Mesothelial cell of epicardium (in vitro differentiated cells): ENCODE data around the gene WNT9A. TPM values are rescaled to one million over a fixed set of nuclear protein-coding genes. Genes with fewer than 3 reads are reported as not detected.
"Not testable (repeated sequence)": the region's sequence is repeated elsewhere in the genome, so short reads cannot be mapped to it uniquely, and the experiment has no call there.

Experiments
- DNase-seq, 2 experiments: peaks; one replicate each; pipeline ENCODE4 v3.0.0; 2021; ENCODE audit warnings: low spot score in 2 of 2; ENCODE audit not compliant: unreplicated experiment in 2 of 2
- H3K27ac Mint-ChIP-seq: 2 replicates; pipeline ENCODE4 v1.8.0; 2021; ENCODE audit warnings: mixed read lengths
- H3K27me3 Mint-ChIP-seq: 2 replicates; pipeline ENCODE4 v1.8.0; 2021; ENCODE audit warnings: low read depth, mixed read lengths
- H3K36me3 Mint-ChIP-seq: 2 replicates; pipeline ENCODE4 v1.8.0; 2021; ENCODE audit warnings: mixed read lengths
- H3K4me1 Mint-ChIP-seq: 2 replicates; pipeline ENCODE4 v1.8.0; 2021; ENCODE audit warnings: mixed read lengths
- H3K4me3 Mint-ChIP-seq: 2 replicates; pipeline ENCODE4 v1.8.0; 2021; ENCODE audit warnings: mild to moderate bottlenecking, moderate library complexity, mixed read lengths
- H3K9me3 Mint-ChIP-seq: 2 replicates; pipeline ENCODE4 v1.8.0; 2021; ENCODE audit warnings: mixed read lengths
- total RNA-seq: library from RNA; stranded (reverse); gene quantifications from 3 replicates; pipeline ENCODE4 v1.2.1, GENCODE V29; 2021
- TF ChIP-seq, protein P1 (sequence below): fragments of 200-600 bp; sonication (generic); IDR thresholded peaks from one replicate; pipeline ENCODE4 v1.5.0; 2021; ENCODE audit warnings: antibody characterized with exemption; ENCODE audit not compliant: unreplicated experiment

WNT9A gene
- total RNA-seq, 1 donor from 2014 or later: 3.9 TPM

DNA sequence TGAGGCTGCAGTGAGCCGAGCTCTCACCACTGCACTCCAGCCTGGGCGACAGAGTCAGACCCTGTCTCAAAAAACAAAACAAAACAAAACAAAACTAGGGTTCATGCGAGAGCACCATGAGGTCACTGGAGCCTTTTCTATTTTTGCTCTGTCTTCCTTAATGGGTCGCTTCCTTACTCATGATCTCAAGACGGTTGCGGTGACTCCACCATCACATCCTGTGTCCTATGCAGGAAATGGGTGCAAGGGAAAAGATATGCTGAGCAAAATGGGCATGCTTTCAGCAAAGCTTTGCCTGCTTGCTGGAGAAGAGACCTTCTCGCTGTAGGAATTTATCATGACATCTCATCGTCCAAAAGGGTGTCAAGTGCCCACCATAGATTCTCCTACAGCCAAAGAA lies 36.4 kb downstream of the WNT9A start:
- H3K9me3 Mint-ChIP-seq: no peaks in the 10 kb centered on the region
- DNase-seq: no peak
- H3K4me1 Mint-ChIP-seq: peaks cover 74% of the 10 kb centered on the region
- H3K27me3 Mint-ChIP-seq: no peaks in the 10 kb centered on the region
- TF ChIP-seq, protein P1, sequence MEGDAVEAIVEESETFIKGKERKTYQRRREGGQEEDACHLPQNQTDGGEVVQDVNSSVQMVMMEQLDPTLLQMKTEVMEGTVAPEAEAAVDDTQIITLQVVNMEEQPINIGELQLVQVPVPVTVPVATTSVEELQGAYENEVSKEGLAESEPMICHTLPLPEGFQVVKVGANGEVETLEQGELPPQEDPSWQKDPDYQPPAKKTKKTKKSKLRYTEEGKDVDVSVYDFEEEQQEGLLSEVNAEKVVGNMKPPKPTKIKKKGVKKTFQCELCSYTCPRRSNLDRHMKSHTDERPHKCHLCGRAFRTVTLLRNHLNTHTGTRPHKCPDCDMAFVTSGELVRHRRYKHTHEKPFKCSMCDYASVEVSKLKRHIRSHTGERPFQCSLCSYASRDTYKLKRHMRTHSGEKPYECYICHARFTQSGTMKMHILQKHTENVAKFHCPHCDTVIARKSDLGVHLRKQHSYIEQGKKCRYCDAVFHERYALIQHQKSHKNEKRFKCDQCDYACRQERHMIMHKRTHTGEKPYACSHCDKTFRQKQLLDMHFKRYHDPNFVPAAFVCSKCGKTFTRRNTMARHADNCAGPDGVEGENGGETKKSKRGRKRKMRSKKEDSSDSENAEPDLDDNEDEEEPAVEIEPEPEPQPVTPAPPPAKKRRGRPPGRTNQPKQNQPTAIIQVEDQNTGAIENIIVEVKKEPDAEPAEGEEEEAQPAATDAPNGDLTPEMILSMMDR: no peak
- peak overlapping the region; percentile 25 for H3K27ac Mint-ChIP-seq
- H3K4me3 Mint-ChIP-seq: no peak overlapping the region
- H3K36me3 Mint-ChIP-seq: no peaks in the 10 kb centered on the region

- no peak for DNase-seq
- Mint-ChIP-seq H3K4me1 (peaks cover 66% of the 10 kb centered on the region), H3K9me3 (no peaks in the 10 kb centered on the region), H3K36me3 (no peaks in the 10 kb centered on the region), H3K27ac (peak overlapping the region; percentile 97), H3K27me3 (no peaks in the 10 kb centered on the region), H3K4me3 (peak overlapping the region; percentile 15)
- TF ChIP-seq, protein P1: no peak
Measured at GRCh38 chr1:227910511-227911153, 37.1 kb downstream of the WNT9A start.

- not testable (repeated sequence) for DNase-seq, H3K4me3 Mint-ChIP-seq, H3K27me3 Mint-ChIP-seq, H3K36me3 Mint-ChIP-seq, H3K9me3 Mint-ChIP-seq
- Mint-ChIP-seq H3K4me1 (peaks cover 59% of the 10 kb centered on the region), H3K27ac (peak overlapping the region; percentile 97)
Measured at GRCh38 chr1:227909923-227910328, 37.8 kb downstream of the WNT9A start.

DNA sequence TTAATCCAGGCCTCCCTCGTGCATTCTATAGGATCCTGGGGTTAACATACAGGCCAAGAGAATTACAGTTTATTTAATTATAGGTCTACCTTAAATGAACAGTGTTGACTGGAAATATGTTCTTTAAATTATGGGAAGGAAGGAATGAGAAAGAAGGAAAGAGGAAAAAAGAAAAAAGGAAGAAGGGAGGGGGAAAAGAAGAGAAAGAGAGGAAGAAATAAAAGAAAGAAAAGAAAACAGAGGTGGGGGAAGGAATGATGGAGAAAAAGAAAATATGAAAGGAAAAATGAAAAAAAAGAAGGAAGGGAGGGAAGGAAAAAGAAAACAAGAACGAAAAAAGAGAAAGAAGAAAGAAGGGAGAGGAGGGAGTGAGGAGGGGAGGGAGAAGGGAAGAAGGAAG lies 38.5 kb downstream of the WNT9A start:
- Mint-ChIP-seq H3K9me3 (no peaks in the 10 kb centered on the region), H3K27me3 (no peaks in the 10 kb centered on the region), H3K36me3 (no peaks in the 10 kb centered on the region), H3K4me3 (no peak overlapping the region), H3K4me1 (peaks cover 52% of the 10 kb centered on the region), H3K27ac (peak overlapping the region; percentile 7)
- DNase-seq: no peak
- TF ChIP-seq, protein P1: no peak

DNA sequence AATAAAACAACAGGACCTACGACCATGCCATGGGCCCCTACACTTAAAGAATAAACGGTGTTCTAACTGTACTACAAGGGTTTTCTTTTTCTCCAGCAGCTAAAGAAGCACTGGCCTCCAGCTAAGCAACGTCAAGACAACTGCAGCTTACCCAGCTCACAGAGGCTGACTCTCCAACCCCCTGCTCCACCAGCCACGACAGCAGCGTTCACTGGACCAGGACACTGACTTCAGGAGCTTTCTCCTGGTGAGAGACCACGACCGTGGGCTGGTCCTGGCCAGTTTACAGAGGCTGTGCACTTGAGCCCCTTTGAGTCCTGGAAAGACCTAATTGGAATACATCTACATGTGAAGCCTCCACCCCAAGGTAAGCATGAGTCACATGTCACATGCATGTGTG lies 39.4 kb downstream of the WNT9A start:
- H3K27me3 Mint-ChIP-seq: no peaks in the 10 kb centered on the region
- no peak overlapping the region for H3K4me3 Mint-ChIP-seq
- H3K4me1 Mint-ChIP-seq: peaks cover 44% of the 10 kb centered on the region
- no peaks in the 10 kb centered on the region for H3K36me3 Mint-ChIP-seq
- no peak for DNase-seq
- TF ChIP-seq, protein P1: no peak
- H3K9me3 Mint-ChIP-seq: no peaks in the 10 kb centered on the region
- peak overlapping the region; percentile 33 for H3K27ac Mint-ChIP-seq

- TF ChIP-seq, protein P1: no peak
- H3K36me3 Mint-ChIP-seq: no peaks in the 10 kb centered on the region
- no peaks in the 10 kb centered on the region for H3K9me3 Mint-ChIP-seq
- H3K4me1 Mint-ChIP-seq: peaks cover 36% of the 10 kb centered on the region
- DNase-seq: no peak
- no peak overlapping the region for H3K4me3 Mint-ChIP-seq
- H3K27ac Mint-ChIP-seq: no peak overlapping the region
- no peaks in the 10 kb centered on the region for H3K27me3 Mint-ChIP-seq
Measured at GRCh38 chr1:227907439-227908015, 40.2 kb downstream of the WNT9A start.
